Measurements from ENCODE around the gene PDGFB.

Gene PDGFB

GRCh38 chr22:39194098-39194497 lies 50.7 kb downstream of the PDGFB start:
- DNase-seq: no peak

DNA sequence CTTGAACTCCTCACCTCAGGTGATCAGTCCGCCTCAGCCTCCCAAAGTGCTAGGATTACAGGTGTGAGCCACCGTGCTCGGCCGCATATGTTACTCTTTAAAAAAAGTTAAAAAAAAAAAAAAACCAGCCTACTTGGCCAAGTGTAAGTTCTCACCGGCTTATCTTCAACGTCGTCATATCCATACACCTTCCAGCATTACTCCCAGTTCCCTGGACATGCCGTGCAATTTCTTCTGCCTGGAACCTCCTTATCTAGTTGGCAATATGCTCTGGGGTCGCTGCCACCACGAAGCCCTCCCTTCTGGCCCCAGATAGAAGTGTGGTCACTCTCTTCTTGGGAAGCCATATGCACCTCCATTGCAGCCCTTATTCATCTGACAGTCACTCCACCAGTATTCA lies 56.0 kb downstream of the PDGFB start:
- no peak for DNase-seq

DNA sequence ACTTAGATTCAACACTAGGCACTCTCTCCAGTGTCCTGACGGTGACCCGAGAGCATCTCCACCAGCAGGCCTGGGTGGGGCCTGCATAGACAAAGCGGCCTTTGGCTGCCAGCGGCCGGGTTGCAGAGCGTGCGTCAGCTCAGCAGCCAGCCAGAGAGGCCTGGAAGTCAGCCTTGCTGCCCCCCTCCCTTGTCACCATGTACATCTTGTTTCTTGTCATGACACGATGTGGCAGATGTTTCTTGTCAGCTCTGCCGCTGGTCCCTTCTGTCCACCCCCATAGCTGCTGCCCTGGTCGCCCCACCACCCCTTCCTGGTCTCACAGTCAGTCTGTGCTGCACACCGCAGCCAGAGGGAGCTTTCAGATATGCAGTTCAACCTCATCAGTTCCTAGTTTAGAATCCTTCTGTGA lies 59.2 kb downstream of the PDGFB start:
- no peak for DNase-seq

DNA sequence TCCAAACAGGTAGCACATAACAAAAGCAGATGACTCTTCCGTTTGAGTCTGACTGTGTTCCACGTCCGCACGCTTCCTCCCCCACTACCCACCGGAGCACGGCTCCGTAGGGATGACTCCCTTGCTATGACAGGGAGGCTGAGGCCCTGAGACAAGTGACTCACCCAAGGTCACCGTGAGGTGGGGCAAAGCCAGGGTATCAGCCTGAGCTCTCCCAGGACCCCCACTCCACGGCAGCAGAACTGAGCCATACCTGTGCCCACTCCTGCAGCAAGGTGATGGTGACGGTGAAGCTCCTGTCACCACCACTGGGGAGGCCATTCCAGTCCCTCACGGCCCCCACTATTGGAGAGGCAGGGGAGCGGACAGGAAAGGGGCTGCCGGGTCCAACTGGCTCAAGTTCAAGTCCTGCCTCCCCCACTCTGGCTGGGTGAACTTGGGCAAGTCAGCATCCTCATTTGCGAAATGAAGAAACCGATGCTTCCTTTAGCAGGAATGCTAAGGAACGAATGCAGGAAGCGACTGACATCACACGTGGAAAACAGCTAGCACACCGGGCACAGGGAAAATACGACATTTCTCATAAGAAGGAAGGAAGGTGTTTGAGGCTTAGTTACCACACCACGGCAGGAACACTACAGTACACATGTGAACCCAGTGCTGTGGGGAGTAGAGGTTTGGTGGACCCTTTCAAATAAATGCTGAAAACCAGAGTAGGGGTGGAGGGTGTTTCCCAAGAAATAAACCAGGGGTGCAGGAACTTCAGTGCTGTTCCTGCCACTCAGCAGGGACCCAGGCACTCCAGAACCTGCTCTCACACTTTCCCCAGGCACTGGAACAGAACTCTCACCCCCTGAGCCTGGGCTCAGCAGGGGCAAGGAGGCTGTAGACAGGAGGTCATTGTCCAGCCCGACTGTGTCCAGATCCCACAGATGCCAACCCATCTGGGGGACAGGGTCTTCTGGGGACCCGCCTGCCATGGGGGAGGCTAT lies 59.9 kb downstream of the PDGFB start:
- DNase-seq: no peak

- DNase-seq: no peak
These were observed 60.7 kb downstream of the PDGFB start for GRCh38 chr22:39183991-39184585.

GRCh38 chr22:39182478-39183030 lies 62.2 kb downstream of the PDGFB start:
- DNase-seq: no peak

- DNase-seq: no peak
These were observed 63.0 kb downstream of the PDGFB start for GRCh38 chr22:39181778-39182177.

GRCh38 chr22:39181356-39181755 lies 63.4 kb downstream of the PDGFB start:
- no peak for DNase-seq

- no peak for DNase-seq
These were observed 64.9 kb downstream of the PDGFB start for GRCh38 chr22:39179841-39180335.

- no peak for DNase-seq
These were observed 65.4 kb downstream of the PDGFB start for GRCh38 chr22:39179401-39179827.

DNA sequence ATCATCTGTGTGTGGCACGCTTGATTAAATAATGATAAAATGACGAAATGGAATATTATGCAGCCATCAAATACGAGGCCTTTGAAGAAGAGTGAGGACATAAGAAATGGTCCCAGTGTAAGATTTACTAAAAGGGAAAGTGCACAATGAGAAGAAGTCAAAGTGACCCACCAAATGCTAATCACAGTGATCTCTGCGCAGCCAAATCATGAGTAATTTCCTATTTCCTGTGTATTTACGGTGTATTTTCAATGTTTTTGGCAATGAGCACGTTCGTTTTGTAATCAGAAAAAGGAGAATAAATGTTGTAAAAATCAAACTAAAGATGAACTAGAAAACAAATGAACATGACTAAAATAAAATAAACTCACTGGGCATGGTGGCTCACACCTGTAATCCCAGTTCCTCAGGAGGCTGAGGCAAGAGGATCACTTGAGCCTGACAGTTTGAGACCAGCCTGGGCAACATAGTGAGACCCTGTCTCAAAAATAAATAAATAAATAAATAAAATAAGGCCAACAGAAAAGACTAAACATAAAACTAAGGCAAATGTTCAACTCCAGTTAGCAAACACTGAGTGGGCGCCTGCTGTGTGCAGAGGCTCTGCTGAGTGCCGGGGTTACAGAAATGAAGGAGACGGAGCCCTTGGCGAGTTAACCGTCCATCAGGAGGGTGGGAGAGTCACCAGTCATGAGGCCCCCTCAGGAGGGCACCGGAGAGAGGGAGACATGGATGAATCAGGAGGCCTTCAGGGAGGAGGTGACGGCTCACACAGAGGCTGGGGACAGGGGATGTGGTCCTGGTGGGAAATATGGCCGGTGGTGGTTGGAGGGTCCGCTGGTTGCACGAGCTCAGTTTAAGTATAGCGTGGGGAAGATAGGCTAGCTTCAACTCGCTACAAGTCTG lies 66.3 kb downstream of the PDGFB start:
- DNase-seq: no peak

- no peak for DNase-seq
These were observed 67.0 kb downstream of the PDGFB start for GRCh38 chr22:39177791-39178190.

DNA sequence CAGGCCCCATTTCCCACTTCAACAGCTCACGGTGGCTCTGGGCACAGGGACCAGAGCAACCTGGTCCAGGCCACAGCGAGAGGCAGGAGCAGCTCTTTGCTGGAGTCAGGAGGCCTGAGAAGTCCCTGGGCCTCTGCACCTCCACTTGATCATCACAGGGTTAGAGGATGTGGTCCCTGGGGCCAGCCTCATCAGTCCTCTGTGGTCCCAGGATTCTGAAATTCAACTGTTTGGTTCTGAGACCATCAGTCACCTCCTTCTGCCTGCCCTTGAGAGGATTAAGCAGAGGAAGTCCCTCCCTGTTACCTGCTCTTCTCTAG lies 67.4 kb downstream of the PDGFB start:
- no peak for DNase-seq

DNA sequence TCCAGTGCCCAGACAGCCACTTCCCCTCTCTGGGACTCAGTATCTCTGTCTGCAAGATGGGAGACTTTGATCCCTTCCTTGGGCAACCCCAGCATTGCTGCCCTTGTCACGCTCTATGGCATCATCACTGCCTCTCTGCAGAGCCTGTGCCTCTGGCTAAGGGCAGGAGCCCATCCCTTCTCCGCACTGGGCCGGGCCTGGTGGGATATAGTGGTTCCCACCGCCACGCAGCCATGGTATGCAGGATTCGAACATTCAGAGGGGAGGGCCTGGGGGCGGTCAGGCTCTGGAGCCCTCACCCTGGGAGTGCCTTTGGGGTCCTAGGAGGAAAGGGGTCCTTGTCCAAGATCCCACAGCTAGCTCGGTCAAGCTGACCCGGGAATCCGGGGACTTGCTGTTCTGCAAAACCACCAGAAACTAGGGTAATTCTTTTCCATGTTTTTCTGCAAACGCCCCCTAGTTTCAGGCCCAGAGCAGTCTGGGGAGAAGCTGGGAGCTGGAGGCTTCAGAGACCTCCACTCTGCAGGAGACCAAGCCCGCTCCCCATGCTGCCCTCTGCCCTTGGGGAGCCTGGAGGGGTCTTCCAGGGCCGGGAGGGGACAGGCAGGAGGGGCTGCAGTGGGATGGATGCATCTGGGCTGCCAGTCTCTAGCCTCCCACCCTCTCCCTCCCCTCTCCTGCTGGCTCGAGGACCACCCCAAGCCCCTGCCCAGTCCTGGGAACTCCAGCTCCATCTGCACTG lies 67.9 kb downstream of the PDGFB start:
- no peak for DNase-seq

GRCh38 chr22:39176143-39176713 lies 68.6 kb downstream of the PDGFB start:
- DNase-seq: no peak

- no peak for DNase-seq
These were observed 69.2 kb downstream of the PDGFB start for GRCh38 chr22:39175353-39176142.

DNA sequence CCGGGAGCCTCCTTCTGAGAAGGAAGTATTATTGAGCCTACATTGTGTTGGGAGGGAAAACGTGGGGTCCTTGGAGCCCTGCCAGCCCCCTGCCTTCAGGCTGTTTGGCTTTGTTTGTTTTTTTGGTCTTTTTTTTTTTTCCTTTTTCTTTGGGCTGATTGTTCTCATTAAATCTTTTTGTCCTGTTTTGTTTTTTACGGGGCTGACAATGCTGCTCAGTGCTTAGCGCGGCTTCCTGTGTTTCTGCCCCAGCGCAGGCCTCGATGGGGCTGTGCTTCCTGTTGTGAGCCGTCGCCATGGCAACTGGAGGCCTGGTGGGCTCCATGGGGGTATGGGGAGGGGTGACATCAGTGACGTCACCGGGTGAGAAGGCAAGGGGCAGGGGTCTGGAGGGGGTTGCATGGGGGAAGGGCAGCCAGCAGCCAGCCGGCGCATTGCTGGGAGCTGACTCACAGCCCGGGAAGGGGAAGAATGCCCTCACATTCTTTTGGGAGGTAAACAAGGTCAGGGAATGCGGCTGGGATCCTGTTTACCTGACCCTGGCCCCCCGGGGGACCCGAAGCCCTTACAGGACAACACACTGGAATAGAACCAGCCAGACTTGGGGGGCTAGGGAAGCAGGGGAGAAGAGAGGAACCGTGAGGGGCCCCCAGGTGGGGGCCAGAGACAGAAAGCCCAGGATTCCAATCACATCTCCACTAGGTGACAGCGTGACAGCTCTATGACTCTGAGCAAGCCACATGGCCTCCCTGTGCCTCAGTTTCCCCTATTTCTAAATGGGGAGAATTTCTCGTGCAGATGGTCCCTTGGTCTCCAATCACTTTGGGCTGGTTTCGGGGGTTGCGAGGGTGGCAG lies 70.1 kb downstream of the PDGFB start:
- peak; percentile 55 for DNase-seq

GRCh38 chr22:39173787-39174497 lies 70.8 kb downstream of the PDGFB start:
- no peak for DNase-seq

All from stimulated activated CD4-positive, alpha-beta T cell treated with anti-CD3 and anti-CD28 coated beads, Interleukin-4, amount 100 ng/mL, for 1 hour (primary cell).